ENCODE data around the gene IL20RA.

- TF ChIP-seq EP300 (IDR thresholded peaks at IDR 0.05; ENCODE audit: borderline replicate concordance) (no peak), MAX (IDR thresholded peaks at IDR 0.05) (no peak), CEBPB (IDR thresholded peaks at IDR 0.05) (no peak), TCF12 (IDR thresholded peaks at IDR 0.05; ENCODE audit: low read depth) (no peak), NFIC (IDR thresholded peaks at IDR 0.05) (no peak), CREB1 (IDR thresholded peaks at IDR 0.05; ENCODE audit: low read depth) (no peak), RAD21 (IDR thresholded peaks at IDR 0.05; ENCODE audit: low read depth) (no peak), FOXM1 (IDR thresholded peaks at IDR 0.05; ENCODE audit: borderline replicate concordance, low read depth) (no peak), YY1 (IDR thresholded peaks at IDR 0.05; ENCODE audit: low read depth) (no peak), TAF1 (IDR thresholded peaks at IDR 0.05; ENCODE audit: low read depth) (no peak), ZBTB7A (IDR thresholded peaks at IDR 0.05; ENCODE audit: low read depth) (no peak)
- TF ChIP-seq, protein P1, sequence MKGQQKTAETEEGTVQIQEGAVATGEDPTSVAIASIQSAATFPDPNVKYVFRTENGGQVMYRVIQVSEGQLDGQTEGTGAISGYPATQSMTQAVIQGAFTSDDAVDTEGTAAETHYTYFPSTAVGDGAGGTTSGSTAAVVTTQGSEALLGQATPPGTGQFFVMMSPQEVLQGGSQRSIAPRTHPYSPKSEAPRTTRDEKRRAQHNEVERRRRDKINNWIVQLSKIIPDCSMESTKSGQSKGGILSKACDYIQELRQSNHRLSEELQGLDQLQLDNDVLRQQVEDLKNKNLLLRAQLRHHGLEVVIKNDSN (IDR thresholded peaks at IDR 0.05), result no peak
- TF ChIP-seq, protein P2, sequence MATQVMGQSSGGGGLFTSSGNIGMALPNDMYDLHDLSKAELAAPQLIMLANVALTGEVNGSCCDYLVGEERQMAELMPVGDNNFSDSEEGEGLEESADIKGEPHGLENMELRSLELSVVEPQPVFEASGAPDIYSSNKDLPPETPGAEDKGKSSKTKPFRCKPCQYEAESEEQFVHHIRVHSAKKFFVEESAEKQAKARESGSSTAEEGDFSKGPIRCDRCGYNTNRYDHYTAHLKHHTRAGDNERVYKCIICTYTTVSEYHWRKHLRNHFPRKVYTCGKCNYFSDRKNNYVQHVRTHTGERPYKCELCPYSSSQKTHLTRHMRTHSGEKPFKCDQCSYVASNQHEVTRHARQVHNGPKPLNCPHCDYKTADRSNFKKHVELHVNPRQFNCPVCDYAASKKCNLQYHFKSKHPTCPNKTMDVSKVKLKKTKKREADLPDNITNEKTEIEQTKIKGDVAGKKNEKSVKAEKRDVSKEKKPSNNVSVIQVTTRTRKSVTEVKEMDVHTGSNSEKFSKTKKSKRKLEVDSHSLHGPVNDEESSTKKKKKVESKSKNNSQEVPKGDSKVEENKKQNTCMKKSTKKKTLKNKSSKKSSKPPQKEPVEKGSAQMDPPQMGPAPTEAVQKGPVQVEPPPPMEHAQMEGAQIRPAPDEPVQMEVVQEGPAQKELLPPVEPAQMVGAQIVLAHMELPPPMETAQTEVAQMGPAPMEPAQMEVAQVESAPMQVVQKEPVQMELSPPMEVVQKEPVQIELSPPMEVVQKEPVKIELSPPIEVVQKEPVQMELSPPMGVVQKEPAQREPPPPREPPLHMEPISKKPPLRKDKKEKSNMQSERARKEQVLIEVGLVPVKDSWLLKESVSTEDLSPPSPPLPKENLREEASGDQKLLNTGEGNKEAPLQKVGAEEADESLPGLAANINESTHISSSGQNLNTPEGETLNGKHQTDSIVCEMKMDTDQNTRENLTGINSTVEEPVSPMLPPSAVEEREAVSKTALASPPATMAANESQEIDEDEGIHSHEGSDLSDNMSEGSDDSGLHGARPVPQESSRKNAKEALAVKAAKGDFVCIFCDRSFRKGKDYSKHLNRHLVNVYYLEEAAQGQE (IDR thresholded peaks at IDR 0.05; ENCODE audit: low read depth), result no peak
Measured at GRCh38 chr6:136975089-136975715, 69.6 kb downstream of the IL20RA start.

Data from Ishikawa (cell line).